DOHH2 (cell line): Measurements from ENCODE around the gene ZC3H7A.

Source experiments
- CTCF ChIP-seq: fragments of 200-600 bp; sonication (generic); IDR thresholded peaks from one replicate; pipeline ENCODE4 v1.5.1; 2014; ENCODE audit warnings: antibody characterized with exemption, mild to moderate bottlenecking, low read depth, low read length; ENCODE audit not compliant: poor library complexity, severe bottlenecking
- EZH2phosphoT487 ChIP-seq: fragments of 200-600 bp; sonication (generic); IDR thresholded peaks from 2 replicates; pipeline ENCODE4 v1.6.1; 2017; ENCODE audit warnings: borderline replicate concordance, mild to moderate bottlenecking, antibody characterized with exemption, low read length, moderate library complexity, mixed read lengths

- TF ChIP-seq CTCF = no peak
- TF ChIP-seq EZH2phosphoT487 = no peak
These were observed 71.0 kb downstream of the ZC3H7A start for GRCh38 chr16:11726008-11726407.
